ENCODE data around the gene OXSM.
A peak's percentile ranks its signal among the peaks of the same experiment; 100 is the strongest.

OXSM gene

DNA sequence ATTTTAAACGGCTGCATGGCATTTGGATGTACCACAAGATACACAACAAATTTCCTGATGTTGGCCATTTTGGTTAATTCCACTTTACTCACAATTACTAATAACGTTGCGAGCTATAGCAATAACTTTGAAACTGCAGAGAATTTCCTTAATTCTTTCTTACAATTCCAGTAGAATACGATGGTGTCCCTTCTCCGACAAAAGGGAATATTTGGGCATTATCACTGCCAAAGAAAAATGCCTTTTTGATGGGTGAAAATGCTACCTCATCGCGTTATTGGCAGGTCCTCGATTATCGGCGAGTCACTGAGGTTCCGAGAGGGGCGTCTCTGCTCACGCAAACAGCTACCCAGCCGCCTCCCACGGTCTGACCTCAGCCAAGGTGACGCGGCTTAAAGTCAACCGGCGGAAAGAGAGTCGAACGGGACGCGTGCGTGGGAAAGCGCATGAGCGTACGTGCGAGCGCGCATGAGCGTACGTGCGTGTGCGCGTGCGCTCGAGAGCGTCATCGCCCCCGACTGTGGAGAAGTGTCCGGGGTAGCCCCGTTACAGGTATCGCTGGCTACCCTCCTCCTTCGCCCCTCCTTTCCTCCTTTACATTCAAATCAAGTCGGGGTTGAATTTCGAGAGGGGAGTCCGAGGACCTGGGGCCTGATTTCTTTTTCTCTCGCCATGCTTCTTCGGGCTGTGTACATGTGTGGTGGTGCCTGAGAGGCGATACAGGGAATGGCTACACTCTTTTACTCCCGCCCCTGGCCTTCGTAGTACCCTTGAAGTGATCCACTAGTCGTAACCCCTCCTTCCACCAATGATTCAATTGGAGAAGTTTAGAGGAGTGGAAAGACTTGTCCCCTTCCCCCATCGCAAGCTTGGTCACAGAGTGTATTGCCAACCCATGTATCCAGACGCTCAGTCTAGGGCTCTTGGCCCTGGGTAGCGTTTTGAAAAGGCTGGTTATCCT is at the start of gene OXSM:
Gene OXSM, plus strand, starts transcription at position 495 of the 961 bp plus-strand sequence. CDS start 931 bp downstream, outside the sequence.
- Histone ChIP-seq H3K9ac (ENCODE audit: low read length in 2 of 2) (peak within 1 kb of the TSS; percentile 83 to 92), H3K27me3 (ENCODE audit: control insufficient read depth in 1 of 2, insufficient read depth in 2 of 2, low read length in 2 of 2) (no peaks in the 10 kb centered on the region), H3K4me1 (ENCODE audit: control insufficient read depth, insufficient read depth, low read length) (peaks cover 9% of the 10 kb centered on the region), H3K36me3 (ENCODE audit: control insufficient read depth in 2 of 2, insufficient read depth in 2 of 2, low read length in 2 of 2) (peaks cover 0 to 5% of the 10 kb centered on the region in 2 donors), H3K27ac (ENCODE audit: low read length) (peak within 1 kb of the TSS; percentile 75), H3K4me3 (ENCODE audit: low read length in 2 of 2) (peak within 1 kb of the TSS; percentile 88 to 93), H3K9me3 (ENCODE audit: control insufficient read depth in 2 of 2, low read length in 2 of 2) (no peaks in the 10 kb centered on the region)

- no peak overlapping the region for H3K4me3 ChIP-seq (ENCODE audit: low read length in 2 of 2)
- H3K4me1 ChIP-seq (ENCODE audit: control insufficient read depth, insufficient read depth, low read length), result no peaks in the 10 kb centered on the region
- H3K9me3 ChIP-seq (ENCODE audit: control insufficient read depth in 2 of 2, low read length in 2 of 2), result no peaks in the 10 kb centered on the region
- peaks cover 3 to 17% of the 10 kb centered on the region in 2 donors for H3K36me3 ChIP-seq (ENCODE audit: control insufficient read depth in 2 of 2, insufficient read depth in 2 of 2, low read length in 2 of 2)
- H3K9ac ChIP-seq (ENCODE audit: low read length in 2 of 2), result no peak overlapping the region
- H3K27ac ChIP-seq (ENCODE audit: low read length), result no peak overlapping the region
- H3K27me3 ChIP-seq (ENCODE audit: control insufficient read depth in 1 of 2, insufficient read depth in 2 of 2, low read length in 2 of 2), result no peaks in the 10 kb centered on the region
These were observed 45.4 kb upstream of the OXSM start for GRCh38 chr3:25744470-25744869.

DNA sequence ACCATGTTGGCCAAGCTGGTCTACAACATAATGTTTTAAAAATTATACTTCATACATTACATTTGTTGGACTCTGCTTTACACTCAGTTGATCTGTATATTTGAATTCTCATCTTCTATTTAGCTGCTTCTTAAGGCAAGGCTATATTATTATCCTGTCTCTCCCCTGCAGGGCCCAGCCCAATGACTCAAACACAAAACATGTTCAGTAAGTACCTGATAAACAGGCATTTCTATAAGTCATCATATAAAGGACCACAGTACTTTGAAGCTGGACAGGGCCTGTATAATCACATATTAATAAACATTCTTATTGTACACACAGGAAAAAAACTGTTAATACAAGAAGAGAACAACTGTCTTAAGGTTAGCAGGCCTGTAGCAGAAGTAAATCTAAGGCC is 42.9 kb upstream of the OXSM start:
- no peaks in the 10 kb centered on the region for H3K9me3 ChIP-seq (ENCODE audit: control insufficient read depth in 2 of 2, low read length in 2 of 2)
- no peak overlapping the region for H3K27ac ChIP-seq (ENCODE audit: low read length)
- H3K9ac ChIP-seq (ENCODE audit: low read length in 2 of 2), result no peak overlapping the region
- H3K4me1 ChIP-seq (ENCODE audit: control insufficient read depth, insufficient read depth, low read length), result no peaks in the 10 kb centered on the region
- H3K36me3 ChIP-seq (ENCODE audit: control insufficient read depth in 2 of 2, insufficient read depth in 2 of 2, low read length in 2 of 2), result peaks cover 11 to 27% of the 10 kb centered on the region in 2 donors
- no peaks in the 10 kb centered on the region for H3K27me3 ChIP-seq (ENCODE audit: control insufficient read depth in 1 of 2, insufficient read depth in 2 of 2, low read length in 2 of 2)
- no peak overlapping the region for H3K4me3 ChIP-seq (ENCODE audit: low read length in 2 of 2)

- Histone ChIP-seq H3K27ac (ENCODE audit: low read length) (no peak overlapping the region), H3K36me3 (ENCODE audit: control insufficient read depth in 2 of 2, insufficient read depth in 2 of 2, low read length in 2 of 2) (peaks cover 11 to 24% of the 10 kb centered on the region in 2 donors), H3K4me1 (ENCODE audit: control insufficient read depth, insufficient read depth, low read length) (no peaks in the 10 kb centered on the region), H3K4me3 (ENCODE audit: low read length in 2 of 2) (no peak overlapping the region), H3K9ac (ENCODE audit: low read length in 2 of 2) (no peak overlapping the region), H3K27me3 (ENCODE audit: control insufficient read depth in 1 of 2, insufficient read depth in 2 of 2, low read length in 2 of 2) (no peaks in the 10 kb centered on the region), H3K9me3 (ENCODE audit: control insufficient read depth in 2 of 2, low read length in 2 of 2) (no peaks in the 10 kb centered on the region)
These were observed 41.7 kb upstream of the OXSM start for GRCh38 chr3:25748189-25748588.

GRCh38 chr3:25749031-25749581 is 40.8 kb upstream of the OXSM start:
- Histone ChIP-seq H3K27ac (ENCODE audit: low read length) (no peak overlapping the region), H3K4me1 (ENCODE audit: control insufficient read depth, insufficient read depth, low read length) (no peaks in the 10 kb centered on the region), H3K36me3 (ENCODE audit: control insufficient read depth in 2 of 2, insufficient read depth in 2 of 2, low read length in 2 of 2) (peaks cover 11 to 23% of the 10 kb centered on the region in 2 donors), H3K9me3 (ENCODE audit: control insufficient read depth in 2 of 2, low read length in 2 of 2) (no peaks in the 10 kb centered on the region), H3K4me3 (ENCODE audit: low read length in 2 of 2) (no peak overlapping the region), H3K27me3 (ENCODE audit: control insufficient read depth in 1 of 2, insufficient read depth in 2 of 2, low read length in 2 of 2) (no peaks in the 10 kb centered on the region), H3K9ac (ENCODE audit: low read length in 2 of 2) (no peak overlapping the region)

- Histone ChIP-seq H3K4me1 (ENCODE audit: control insufficient read depth, insufficient read depth, low read length) (no peaks in the 10 kb centered on the region), H3K27me3 (ENCODE audit: control insufficient read depth in 1 of 2, insufficient read depth in 2 of 2, low read length in 2 of 2) (no peaks in the 10 kb centered on the region), H3K36me3 (ENCODE audit: control insufficient read depth in 2 of 2, insufficient read depth in 2 of 2, low read length in 2 of 2) (peaks cover 11 to 19% of the 10 kb centered on the region in 2 donors), H3K9ac (ENCODE audit: low read length in 2 of 2) (no peak overlapping the region), H3K27ac (ENCODE audit: low read length) (no peak overlapping the region), H3K4me3 (ENCODE audit: low read length in 2 of 2) (no peak overlapping the region), H3K9me3 (ENCODE audit: control insufficient read depth in 2 of 2, low read length in 2 of 2) (no peaks in the 10 kb centered on the region)
These were observed 38.8 kb upstream of the OXSM start for GRCh38 chr3:25751048-25751447.

GRCh38 chr3:25751725-25752124 is 38.2 kb upstream of the OXSM start:
- no peak overlapping the region for H3K27ac ChIP-seq (ENCODE audit: low read length)
- no peaks in the 10 kb centered on the region for H3K4me1 ChIP-seq (ENCODE audit: control insufficient read depth, insufficient read depth, low read length)
- peaks cover 11 to 19% of the 10 kb centered on the region in 2 donors for H3K36me3 ChIP-seq (ENCODE audit: control insufficient read depth in 2 of 2, insufficient read depth in 2 of 2, low read length in 2 of 2)
- H3K4me3 ChIP-seq (ENCODE audit: low read length in 2 of 2), result no peak overlapping the region
- H3K9ac ChIP-seq (ENCODE audit: low read length in 2 of 2), result no peak overlapping the region
- no peaks in the 10 kb centered on the region for H3K27me3 ChIP-seq (ENCODE audit: control insufficient read depth in 1 of 2, insufficient read depth in 2 of 2, low read length in 2 of 2)
- no peaks in the 10 kb centered on the region for H3K9me3 ChIP-seq (ENCODE audit: control insufficient read depth in 2 of 2, low read length in 2 of 2)

DNA sequence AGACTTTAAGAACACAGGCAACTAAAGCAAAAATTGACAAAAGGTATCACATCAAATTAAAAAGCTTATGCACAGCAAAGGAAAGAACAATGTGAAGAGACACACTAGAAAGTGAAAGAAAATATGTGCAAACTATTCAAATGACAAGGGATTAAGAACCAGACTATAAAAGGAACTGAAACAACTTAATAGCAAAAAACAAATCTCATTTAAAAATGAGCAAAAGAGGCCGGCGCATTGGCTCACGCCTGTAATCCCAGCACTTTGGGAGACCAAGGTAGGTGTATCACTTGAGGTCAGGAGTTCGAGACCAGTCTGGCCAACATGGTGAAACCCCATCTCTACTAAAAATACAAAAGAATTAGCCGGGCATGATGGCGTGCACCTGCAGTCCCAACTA is 21.0 kb upstream of the OXSM start:
- peaks cover 0 to 1% of the 10 kb centered on the region in 2 donors for H3K36me3 ChIP-seq (ENCODE audit: control insufficient read depth in 2 of 2, insufficient read depth in 2 of 2, low read length in 2 of 2)
- H3K27me3 ChIP-seq (ENCODE audit: control insufficient read depth in 1 of 2, insufficient read depth in 2 of 2, low read length in 2 of 2), result no peaks in the 10 kb centered on the region
- H3K4me3 ChIP-seq (ENCODE audit: low read length in 2 of 2), result no peak overlapping the region
- H3K9me3 ChIP-seq (ENCODE audit: control insufficient read depth in 2 of 2, low read length in 2 of 2), result no peaks in the 10 kb centered on the region
- no peak overlapping the region for H3K9ac ChIP-seq (ENCODE audit: low read length in 2 of 2)
- H3K4me1 ChIP-seq (ENCODE audit: control insufficient read depth, insufficient read depth, low read length), result no peaks in the 10 kb centered on the region
- no peak overlapping the region for H3K27ac ChIP-seq (ENCODE audit: low read length)

- no peak overlapping the region for H3K9ac ChIP-seq (ENCODE audit: low read length in 2 of 2)
- H3K27ac ChIP-seq (ENCODE audit: low read length), result no peak overlapping the region
- H3K27me3 ChIP-seq (ENCODE audit: control insufficient read depth in 1 of 2, insufficient read depth in 2 of 2, low read length in 2 of 2), result no peaks in the 10 kb centered on the region
- no peaks in the 10 kb centered on the region for H3K9me3 ChIP-seq (ENCODE audit: control insufficient read depth in 2 of 2, low read length in 2 of 2)
- peaks cover 0 to 21% of the 10 kb centered on the region in 2 donors for H3K36me3 ChIP-seq (ENCODE audit: control insufficient read depth in 2 of 2, insufficient read depth in 2 of 2, low read length in 2 of 2)
- no peaks in the 10 kb centered on the region for H3K4me1 ChIP-seq (ENCODE audit: control insufficient read depth, insufficient read depth, low read length)
- H3K4me3 ChIP-seq (ENCODE audit: low read length in 2 of 2), result no peak overlapping the region
These were observed 14.0 kb upstream of the OXSM start for GRCh38 chr3:25775936-25776335.

DNA sequence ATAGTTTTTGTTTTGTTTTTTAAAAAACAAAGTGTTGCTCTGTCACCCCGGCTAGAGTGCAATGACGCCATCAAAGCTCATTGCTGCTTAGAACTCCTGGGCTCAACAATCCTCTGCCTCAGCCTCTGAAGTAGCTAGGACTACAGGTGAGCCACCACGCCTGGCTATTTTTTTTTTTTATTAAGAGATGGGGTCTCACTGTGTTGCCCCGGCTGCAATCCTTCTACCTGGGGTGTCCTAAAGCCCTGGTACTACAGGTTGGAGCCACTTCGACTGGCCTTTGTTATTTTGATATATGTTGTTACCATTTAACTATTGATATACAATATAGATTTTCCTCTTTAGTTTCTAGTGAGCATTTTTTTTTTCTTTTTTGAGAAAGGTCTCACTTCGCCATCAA is 9.3 kb upstream of the OXSM start:
- Histone ChIP-seq H3K4me3 (ENCODE audit: low read length in 2 of 2) (no peak overlapping the region), H3K27ac (ENCODE audit: low read length) (no peak overlapping the region), H3K9ac (ENCODE audit: low read length in 2 of 2) (no peak overlapping the region), H3K4me1 (ENCODE audit: control insufficient read depth, insufficient read depth, low read length) (peaks cover 9% of the 10 kb centered on the region), H3K9me3 (ENCODE audit: control insufficient read depth in 2 of 2, low read length in 2 of 2) (no peaks in the 10 kb centered on the region), H3K27me3 (ENCODE audit: control insufficient read depth in 1 of 2, insufficient read depth in 2 of 2, low read length in 2 of 2) (no peaks in the 10 kb centered on the region), H3K36me3 (ENCODE audit: control insufficient read depth in 2 of 2, insufficient read depth in 2 of 2, low read length in 2 of 2) (peaks cover 0 to 16% of the 10 kb centered on the region in 2 donors)

All from stomach smooth muscle (tissue), 2 donors.